NT2/D1 (cell line): ENCODE results near the gene LTBP1.

Source experiments
- SUZ12 ChIP-seq: IDR thresholded peaks from 2 replicates; pipeline ENCODE4 v1.6.1; 2011; ENCODE audit not compliant: insufficient read length, insufficient read depth; ENCODE audit errors: extremely low read depth
- ZNF274 ChIP-seq: IDR thresholded peaks from 2 replicates; pipeline ENCODE4 v1.6.1; 2011; ENCODE audit warnings: mild to moderate bottlenecking, low read depth, low read length

DNA sequence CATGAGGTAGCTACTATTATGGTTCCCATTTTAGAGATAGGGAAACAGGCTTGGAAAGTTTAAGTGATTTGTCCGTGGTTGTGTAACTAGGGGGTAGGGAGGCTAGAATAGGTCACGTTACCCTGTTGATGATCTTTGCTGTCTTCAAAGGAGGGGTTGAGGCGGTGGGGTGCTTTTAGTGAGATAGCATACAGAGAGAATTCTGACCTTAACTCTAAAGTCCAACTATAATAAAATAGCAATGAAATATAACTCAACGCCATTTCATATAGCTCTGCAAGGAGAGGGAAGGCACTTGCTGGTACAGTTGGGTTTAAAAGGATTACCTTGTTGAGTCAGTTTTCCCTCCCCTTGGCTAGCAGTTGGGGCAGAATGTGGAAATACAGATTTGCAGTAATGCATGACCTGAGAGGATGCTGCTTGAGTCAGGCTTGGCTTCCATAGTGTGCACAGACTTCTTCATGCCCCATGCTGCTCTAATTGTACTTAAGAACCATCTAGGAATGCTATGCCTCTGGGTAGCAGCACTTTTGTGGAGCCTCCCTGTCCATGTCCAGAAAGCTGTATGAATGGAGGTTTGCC is 143.9 kb downstream of the LTBP1 start:
- no peak for TF ChIP-seq SUZ12
- no peak for TF ChIP-seq ZNF274
